GM18505 (cell line): ENCODE measurements around the gene ADGRF1.

Experiments
- ATAC-seq: cut with Tn5 transposase; IDR thresholded peaks from one replicate; pipeline ENCODE4 v1.9.1; 2021; ENCODE audit not compliant: unreplicated experiment
- POLR2A ChIP-seq: IDR thresholded peaks from 4 replicates; pipeline ENCODE4 v1.6.1; 2011; ENCODE audit warnings: borderline replicate concordance; ENCODE audit not compliant: insufficient read depth, insufficient read length; ENCODE audit errors: extremely low read depth

Gene ADGRF1

GRCh38 chr6:46967826-46968349, 74.2 kb downstream of the ADGRF1 start:
- ATAC-seq: no peak
- TF ChIP-seq POLR2A: no peak

- ATAC-seq: no peak
- TF ChIP-seq POLR2A: no peak
Observed at GRCh38 chr6:46964716-46965519, 77.2 kb downstream of the ADGRF1 start.

GRCh38 chr6:46963626-46964025, 78.5 kb downstream of the ADGRF1 start:
- no peak for TF ChIP-seq POLR2A
- ATAC-seq: no peak

GRCh38 chr6:46963039-46963438, 79.1 kb downstream of the ADGRF1 start:
- no peak for TF ChIP-seq POLR2A
- ATAC-seq: no peak

- ATAC-seq: no peak
- no peak for TF ChIP-seq POLR2A
Observed at GRCh38 chr6:46961711-46962110, 80.4 kb downstream of the ADGRF1 start.

- TF ChIP-seq POLR2A: no peak
- ATAC-seq: no peak
Observed at GRCh38 chr6:46961232-46961631, 80.9 kb downstream of the ADGRF1 start.

- no peak for ATAC-seq
- no peak for TF ChIP-seq POLR2A
Observed at GRCh38 chr6:46959419-46959818, 82.7 kb downstream of the ADGRF1 start.

- TF ChIP-seq POLR2A: no peak
- no peak for ATAC-seq
Observed at GRCh38 chr6:46956409-46956808, 85.7 kb downstream of the ADGRF1 start.

- TF ChIP-seq POLR2A: no peak
Observed at GRCh38 chr6:46954837-46955451, 87.2 kb downstream of the ADGRF1 start.

GRCh38 chr6:46953921-46954320, 88.2 kb downstream of the ADGRF1 start:
- TF ChIP-seq POLR2A: no peak
- no peak for ATAC-seq

More at GRCh38 chr6:46954837-46955451, 87.2 kb downstream of the ADGRF1 start:
- ATAC-seq: no peak

GRCh38 chr6:46949632-46950280, 92.4 kb downstream of the ADGRF1 start:
- TF ChIP-seq POLR2A: no peak
- no peak for ATAC-seq

- no peak for TF ChIP-seq POLR2A
- ATAC-seq: no peak
Observed at GRCh38 chr6:46948699-46949098, 93.4 kb downstream of the ADGRF1 start.
